Left cardiac atrium (tissue), 4 donors: ENCODE data around the gene OR7A10. TPM values are rescaled to one million over a fixed set of nuclear protein-coding genes. Genes with fewer than 3 reads are reported as not detected.
"Not testable (repeated sequence)": the region's sequence is repeated elsewhere in the genome, so short reads cannot be mapped to it uniquely, and the experiment has no call there.

Experiments used
- ATAC-seq, 2 donors: fragments of 200-7000 bp; cut with Tn5 transposase; one replicate each; pipeline ENCODE4 v1.9.1; 2020; ENCODE audit warnings: mild to moderate bottlenecking in 2 of 2, moderate library complexity in 2 of 2
- DNase-seq: peaks from one replicate; pipeline ENCODE4 v3.0.0-alpha.2; 2020
- intact Hi-C, 2 donors: fragments of 100-400 bp; cut with DNase I; formaldehyde crosslinking; loops; one replicate each; pipeline versions ENCODE4 v1.14.1 to v1.15.1; 2022 to 2023
- total RNA-seq, 2 donors: library from RNA; stranded (reverse); fragmentation: NEBNext Ultra II Directional; extraction: Animal tissue kit (Norgen Biotek cat#: 25700); gene quantifications; one replicate each; pipeline ENCODE4 v1.2.1, GENCODE V29; 2021
- donor health status: DM: no; HTN: yes; CAD: no.
- donor health status: DM: no; HTN: yes; CAD: no; lungs with severe emphysema.
- donor health status: DM: yes; HTN: yes; CAD: no.
- donor health status: Dilated cardiomyopathy.

OR7A10 gene
- total RNA-seq, 2 donors from 2014 or later: not detected

DNA sequence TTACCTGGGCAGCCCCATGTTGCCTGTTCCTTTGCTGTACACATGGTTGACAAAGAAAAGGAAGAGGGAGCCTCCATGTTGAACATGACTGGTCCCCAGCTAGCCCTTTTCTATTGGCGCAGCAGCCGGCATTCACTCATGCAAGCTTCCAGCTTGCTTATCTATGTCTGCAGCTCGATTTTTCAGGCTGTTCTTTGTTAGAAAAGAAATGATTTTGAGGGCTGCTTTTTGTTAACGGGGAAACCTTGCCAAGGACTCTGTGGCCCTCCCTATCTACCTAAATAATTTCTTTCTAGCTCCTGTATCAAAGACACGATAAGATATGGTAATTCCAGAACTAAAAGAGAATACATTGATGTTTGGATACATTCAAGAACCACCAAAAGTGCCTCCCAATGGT is 50.0 kb downstream of the OR7A10 start:
- intact Hi-C loops: no loop called here
- DNase-seq (no peak), ATAC-seq (no peak)

- intact Hi-C loops: no loop called here
- DNase-seq (no peak), ATAC-seq (no peak)
Measured at GRCh38 chr19:14796021-14796420, 52.7 kb downstream of the OR7A10 start.

- ATAC-seq: no peak
- no peak for DNase-seq
- intact Hi-C loops: no loop called here
Measured at GRCh38 chr19:14795078-14795721, 53.5 kb downstream of the OR7A10 start.

GRCh38 chr19:14792250-14792649 is 56.5 kb downstream of the OR7A10 start:
- DNase-seq, intact Hi-C loops: not testable (repeated sequence)

More at GRCh38 chr19:14792250-14792649, 56.5 kb downstream of the OR7A10 start:
- ATAC-seq: not testable (repeated sequence)

Other genes with a start within 250 kb of the OR7A10 start
- under 1 TPM in 1 of 2 donors, not detected in 1; 0.27 TPM for gene ADGRE3, start 174.1 kb downstream of the OR7A10 start, total RNA-seq
- 1 to 10 TPM; 7.2 to 9.4 TPM for gene ZNF333, start 158.9 kb downstream of the OR7A10 start, total RNA-seq
- gene ADGRE2, start 70.4 kb downstream of the OR7A10 start, total RNA-seq: 1 to 10 TPM in 1 of 2 donors, under 1 TPM in 1; 0.88 to 1.4 TPM
- not detected for gene OR7A5, start 13.7 kb downstream of the OR7A10 start, total RNA-seq
- gene OR7C1, start 13.7 kb downstream of the OR7A10 start, total RNA-seq: not detected
- not detected for gene OR7A17, start 37.2 kb upstream of the OR7A10 start, total RNA-seq
- not detected for gene OR7C2, start 92.6 kb upstream of the OR7A10 start, total RNA-seq
- not detected for gene SLC1A6, start 130.9 kb upstream of the OR7A10 start, total RNA-seq
- gene CASP14, start 200.6 kb upstream of the OR7A10 start, total RNA-seq: not detected
- gene OR1I1, start 233.3 kb upstream of the OR7A10 start, total RNA-seq: not detected